SU-DHL-6 (cell line): Measurements from ENCODE around the gene GIGYF2.

Source experiments
- CTCF ChIP-seq: fragments of 200-600 bp; sonication (generic); IDR thresholded peaks from one replicate; pipeline ENCODE4 v1.5.1; 2017; ENCODE audit warnings: antibody characterized with exemption, mild to moderate bottlenecking, low read length, moderate library complexity; ENCODE audit not compliant: insufficient read depth, poor library complexity, severe bottlenecking
- EZH2phosphoT487 ChIP-seq: fragments of 200-600 bp; sonication (generic), shearing (Covaris generic); conservative IDR thresholded peaks from 2 replicates; pipeline ENCODE4 v1.6.1; 2018; ENCODE audit warnings: mild to moderate bottlenecking, antibody characterized with exemption, low read length, moderate library complexity, mixed read lengths

GRCh38 chr2:232871835-232872736 lies 175.0 kb downstream of the GIGYF2 start:
- no peak for TF ChIP-seq CTCF
- no peak for TF ChIP-seq EZH2phosphoT487
